Activated CD4-positive, alpha-beta T cell treated with anti-CD3 and anti-CD28 coated beads, Interleukin-2, amount 10 ng/mL, durations not matched to agents 24 days and 14 days (primary cell): ENCODE data around the gene SYTL4. TPM values are rescaled to one million over a fixed set of nuclear protein-coding genes. Genes with fewer than 3 reads are reported as not detected.
"Not testable (repeated sequence)": the region's sequence is repeated elsewhere in the genome, so short reads cannot be mapped to it uniquely, and the experiment has no call there.

Experiments
- DNase-seq: peaks from one replicate; pipeline ENCODE4 v3.0.0; 2022
- H3K27ac Mint-ChIP-seq: one replicate; pipeline ENCODE4 v1.8.0; 2022; ENCODE audit warnings: mild to moderate bottlenecking, mixed read lengths
- H3K27me3 Mint-ChIP-seq: one replicate; pipeline ENCODE4 v1.8.0; 2022; ENCODE audit warnings: mixed read lengths
- H3K36me3 Mint-ChIP-seq: one replicate; pipeline ENCODE4 v1.8.0; 2022; ENCODE audit warnings: low read depth, mild to moderate bottlenecking, mixed read lengths
- H3K4me1 Mint-ChIP-seq: one replicate; pipeline ENCODE4 v1.8.0; 2021; ENCODE audit warnings: mixed read lengths
- H3K4me3 Mint-ChIP-seq: one replicate; pipeline ENCODE4 v1.8.0; 2022; ENCODE audit warnings: mild to moderate bottlenecking, moderate library complexity, mixed read lengths
- H3K9me3 Mint-ChIP-seq: one replicate; pipeline ENCODE4 v1.8.0; 2021; ENCODE audit warnings: mixed read lengths
- intact Hi-C: fragments of 100-400 bp; cut with micrococcal nuclease; formaldehyde crosslinking; loops from one replicate; pipeline ENCODE4 v1.15.1; 2023
- total RNA-seq: library from RNA; stranded (reverse); gene quantifications from 2 replicates; pipeline ENCODE4 v1.2.3, GENCODE V29; 2022

SYTL4 gene
- total RNA-seq: not detected in 2 replicates

DNA sequence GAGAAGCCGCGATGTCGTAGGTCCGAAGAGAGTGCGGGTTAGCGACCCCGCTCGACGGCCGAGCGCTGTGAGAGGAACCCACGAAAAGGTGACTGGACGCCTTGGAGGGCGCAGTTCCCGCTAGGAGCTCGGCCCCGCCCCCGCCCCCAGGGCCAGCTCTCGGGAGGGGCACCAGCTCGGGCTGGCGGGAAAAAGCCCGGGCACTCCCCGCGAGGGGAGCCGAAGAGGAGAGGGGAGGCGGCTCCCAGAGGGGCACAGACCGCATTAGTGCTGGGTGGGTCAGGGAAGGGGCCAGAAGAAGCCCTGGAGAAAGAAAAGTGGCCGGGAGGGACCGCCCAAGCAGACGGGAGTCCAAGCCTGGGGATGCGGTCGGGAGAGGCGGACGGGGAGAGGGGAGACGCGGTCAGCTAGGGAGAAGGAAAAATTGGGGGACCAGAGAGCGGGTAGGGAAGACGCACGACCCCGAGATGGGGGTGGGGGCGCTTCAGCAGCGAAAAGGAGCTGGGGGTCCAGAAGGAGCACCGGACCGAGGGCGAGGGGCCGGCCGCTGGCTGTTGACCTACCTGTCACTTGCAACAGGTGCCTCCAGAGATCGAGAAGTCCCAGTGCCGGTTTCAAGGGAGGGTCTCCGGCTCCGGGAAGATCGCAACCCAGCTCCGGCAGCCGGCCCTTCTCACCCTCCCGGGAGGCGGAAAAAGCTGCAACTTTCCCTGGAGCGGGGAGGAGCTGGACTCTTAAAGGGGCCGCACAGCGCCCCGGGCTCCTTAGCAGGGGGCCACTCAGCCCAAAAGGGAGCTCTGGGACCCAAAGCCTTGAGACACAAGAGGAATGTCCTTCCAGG is at the start of gene SYTL4:
Gene SYTL4 (minus strand): TSS at position 681 of the 841 bp plus-strand sequence. CDS start 30,084 bp downstream, outside the sequence.
- intact Hi-C loops: no loop called here
- Mint-ChIP-seq H3K4me1 (no peaks in the 10 kb centered on the region), H3K9me3 (no peaks in the 10 kb centered on the region), H3K36me3 (no peaks in the 10 kb centered on the region), H3K27ac (no peak within 1 kb of the TSS), H3K27me3 (peaks cover 34% of the 10 kb centered on the region), H3K4me3 (no peak within 1 kb of the TSS)
- no peak for DNase-seq

DNA sequence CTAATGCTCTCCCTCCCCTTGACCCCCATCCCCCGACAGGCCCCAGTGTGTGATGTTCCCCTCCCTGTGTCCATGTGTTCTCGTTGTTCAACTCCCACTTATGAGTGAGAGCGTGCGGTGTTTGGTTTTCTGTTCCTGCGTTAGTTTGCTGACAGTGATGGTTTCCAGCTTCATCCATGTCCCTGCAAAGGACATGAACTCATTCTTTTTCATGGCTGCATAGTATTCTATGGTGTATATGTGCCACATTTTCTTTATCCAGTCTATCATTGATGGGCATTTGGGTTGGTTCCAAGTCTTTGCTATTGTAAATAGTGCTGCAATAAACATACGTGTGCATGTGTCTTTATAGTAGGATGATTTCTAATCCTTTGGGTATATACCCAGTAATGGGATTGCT is 37.5 kb upstream of the SYTL4 start:
- not testable (repeated sequence) for H3K9me3 Mint-ChIP-seq, H3K4me3 Mint-ChIP-seq, H3K4me1 Mint-ChIP-seq, H3K27ac Mint-ChIP-seq, DNase-seq, H3K36me3 Mint-ChIP-seq
- intact Hi-C loops: loop anchor here (5.0 kb wide), 1 partner anchor 257 kb away; no protein-coding TSS in a partner anchor
- peaks cover 25% of the 10 kb centered on the region for H3K27me3 Mint-ChIP-seq

DNA sequence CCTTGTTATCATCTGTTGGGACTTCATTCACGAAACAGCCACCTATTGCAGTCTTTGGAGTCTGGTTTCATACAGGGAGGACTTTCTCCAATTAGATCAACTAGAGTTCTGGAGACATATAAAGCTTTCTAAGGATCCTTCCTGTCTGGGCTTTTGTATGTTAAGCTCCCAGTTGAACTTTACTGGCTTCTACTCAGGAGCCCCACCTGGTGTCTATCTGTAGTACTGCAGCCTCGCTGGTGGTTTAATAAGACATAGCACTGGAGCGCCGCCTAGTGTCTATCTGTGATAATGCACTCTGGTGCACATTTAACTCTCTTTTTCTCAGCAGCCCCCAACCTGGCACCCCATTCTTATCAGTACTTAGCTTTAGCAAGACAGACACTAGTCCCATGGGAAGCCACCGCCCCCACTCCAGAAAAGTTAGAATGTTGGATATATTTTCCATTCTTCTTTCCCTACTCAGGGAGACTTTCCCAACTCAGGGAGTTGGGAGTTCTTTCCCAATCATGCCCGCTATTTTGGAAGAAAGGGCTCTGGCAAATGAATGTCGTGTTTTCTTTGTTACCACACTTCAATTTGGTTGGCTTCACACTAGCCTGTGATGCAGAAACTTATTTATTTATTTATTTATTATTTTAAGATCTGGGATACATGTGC is 36.9 kb upstream of the SYTL4 start:
- no peak overlapping the region for H3K27ac Mint-ChIP-seq
- H3K4me3 Mint-ChIP-seq: no peak overlapping the region
- DNase-seq: peak; percentile 94
- peaks cover 24% of the 10 kb centered on the region for H3K27me3 Mint-ChIP-seq
- no peaks in the 10 kb centered on the region for H3K9me3 Mint-ChIP-seq
- intact Hi-C loops: loop anchor here (1.0 to 5.0 kb wide), 2 partner anchors 84 to 257 kb away; no protein-coding TSS in a partner anchor
- H3K36me3 Mint-ChIP-seq: no peaks in the 10 kb centered on the region
- H3K4me1 Mint-ChIP-seq: no peaks in the 10 kb centered on the region

DNA sequence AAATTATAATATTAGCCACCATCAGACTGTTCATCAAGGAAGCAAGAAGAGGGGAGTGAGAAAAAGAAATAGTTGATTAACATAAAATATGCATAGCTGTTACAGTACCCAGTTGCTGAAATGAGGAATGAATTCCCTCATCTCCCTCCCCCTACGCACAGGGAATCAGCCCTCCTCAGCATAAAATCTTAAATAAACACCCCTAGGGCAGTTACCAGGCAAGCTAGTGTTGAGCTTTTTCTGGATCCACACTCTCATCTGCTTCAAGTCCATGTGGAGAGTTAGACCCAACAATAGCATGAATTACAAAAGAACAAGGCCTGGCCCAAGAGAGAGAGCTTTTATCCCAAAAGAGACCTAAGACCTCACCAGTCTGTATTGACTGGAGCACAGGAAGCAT is 19.0 kb upstream of the SYTL4 start:
- peaks cover 2% of the 10 kb centered on the region for H3K27me3 Mint-ChIP-seq
- DNase-seq: no peak
- no peaks in the 10 kb centered on the region for H3K36me3 Mint-ChIP-seq
- H3K4me3 Mint-ChIP-seq: no peak overlapping the region
- H3K4me1 Mint-ChIP-seq: no peaks in the 10 kb centered on the region
- no peak overlapping the region for H3K27ac Mint-ChIP-seq
- intact Hi-C loops: no loop called here
- no peaks in the 10 kb centered on the region for H3K9me3 Mint-ChIP-seq

DNA sequence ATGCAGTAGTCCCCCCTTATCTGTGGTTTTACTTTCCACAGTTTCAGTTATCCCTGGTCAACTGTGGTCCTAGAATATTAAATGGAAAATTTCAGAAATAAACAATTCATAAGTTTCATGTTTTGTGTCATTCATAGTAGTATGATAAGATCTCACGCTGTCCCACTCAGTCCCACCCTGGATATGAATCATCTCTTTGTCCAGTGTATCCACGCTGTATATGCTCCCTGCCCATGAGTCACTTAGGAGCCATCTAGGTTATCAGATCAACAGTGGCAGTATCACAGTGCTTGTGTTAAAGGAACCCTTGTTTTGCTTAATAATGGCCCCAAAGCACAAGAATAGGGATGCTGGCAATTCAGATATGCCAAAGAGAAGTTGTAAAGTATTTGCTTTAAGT is 16.2 kb upstream of the SYTL4 start:
- Mint-ChIP-seq H3K9me3 (no peaks in the 10 kb centered on the region), H3K4me3 (no peak overlapping the region), H3K36me3 (no peaks in the 10 kb centered on the region), H3K4me1 (no peaks in the 10 kb centered on the region), H3K27me3 (peaks cover 5% of the 10 kb centered on the region), H3K27ac (no peak overlapping the region)
- intact Hi-C loops: no loop called here
- DNase-seq: no peak

DNA sequence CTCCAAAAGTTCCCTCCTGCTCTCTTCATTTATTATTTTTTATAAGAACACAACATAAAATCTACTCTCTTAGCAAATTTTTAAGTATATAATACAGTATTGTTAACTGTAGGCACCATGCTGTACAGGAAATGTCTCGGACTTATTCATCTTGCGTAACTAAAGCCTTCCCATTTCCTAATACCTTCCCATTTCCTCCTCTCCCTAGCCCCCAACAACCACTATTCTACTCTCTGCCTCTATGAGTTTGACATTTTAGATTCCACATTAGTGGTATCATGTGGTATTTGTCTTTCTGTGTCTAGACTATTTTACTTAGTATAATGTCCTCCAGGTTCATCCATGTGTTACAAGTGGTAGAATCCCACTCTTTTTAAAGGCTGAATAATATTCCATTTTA is 15.8 kb upstream of the SYTL4 start:
- no peak overlapping the region for H3K4me3 Mint-ChIP-seq
- no peaks in the 10 kb centered on the region for H3K9me3 Mint-ChIP-seq
- DNase-seq: no peak
- H3K36me3 Mint-ChIP-seq: no peaks in the 10 kb centered on the region
- H3K27ac Mint-ChIP-seq: no peak overlapping the region
- H3K4me1 Mint-ChIP-seq: no peaks in the 10 kb centered on the region
- intact Hi-C loops: no loop called here
- peaks cover 5% of the 10 kb centered on the region for H3K27me3 Mint-ChIP-seq

DNA sequence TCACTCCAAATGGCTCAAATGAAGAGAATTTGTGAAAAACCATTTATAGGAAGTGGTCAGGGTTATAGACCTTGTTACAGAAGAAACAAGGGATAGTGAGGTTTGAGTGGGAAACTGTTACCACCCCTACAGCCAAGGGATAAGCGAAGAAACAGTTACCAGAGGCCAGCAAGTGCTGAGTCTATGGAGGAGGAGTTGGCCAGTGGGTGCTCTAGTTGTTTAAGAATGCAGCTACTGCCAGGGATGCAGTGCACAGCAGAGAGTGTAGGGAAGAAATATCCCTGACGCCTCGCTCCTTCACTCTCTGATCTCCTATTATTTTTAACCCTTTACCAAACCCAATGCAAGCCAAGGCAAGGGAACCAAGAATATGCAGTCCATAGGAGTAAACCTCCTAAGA is 15.2 kb upstream of the SYTL4 start:
- intact Hi-C loops: no loop called here
- Mint-ChIP-seq H3K4me1 (no peaks in the 10 kb centered on the region), H3K36me3 (no peaks in the 10 kb centered on the region), H3K4me3 (no peak overlapping the region), H3K9me3 (no peaks in the 10 kb centered on the region), H3K27me3 (peaks cover 5% of the 10 kb centered on the region), H3K27ac (no peak overlapping the region)
- DNase-seq: no peak

DNA sequence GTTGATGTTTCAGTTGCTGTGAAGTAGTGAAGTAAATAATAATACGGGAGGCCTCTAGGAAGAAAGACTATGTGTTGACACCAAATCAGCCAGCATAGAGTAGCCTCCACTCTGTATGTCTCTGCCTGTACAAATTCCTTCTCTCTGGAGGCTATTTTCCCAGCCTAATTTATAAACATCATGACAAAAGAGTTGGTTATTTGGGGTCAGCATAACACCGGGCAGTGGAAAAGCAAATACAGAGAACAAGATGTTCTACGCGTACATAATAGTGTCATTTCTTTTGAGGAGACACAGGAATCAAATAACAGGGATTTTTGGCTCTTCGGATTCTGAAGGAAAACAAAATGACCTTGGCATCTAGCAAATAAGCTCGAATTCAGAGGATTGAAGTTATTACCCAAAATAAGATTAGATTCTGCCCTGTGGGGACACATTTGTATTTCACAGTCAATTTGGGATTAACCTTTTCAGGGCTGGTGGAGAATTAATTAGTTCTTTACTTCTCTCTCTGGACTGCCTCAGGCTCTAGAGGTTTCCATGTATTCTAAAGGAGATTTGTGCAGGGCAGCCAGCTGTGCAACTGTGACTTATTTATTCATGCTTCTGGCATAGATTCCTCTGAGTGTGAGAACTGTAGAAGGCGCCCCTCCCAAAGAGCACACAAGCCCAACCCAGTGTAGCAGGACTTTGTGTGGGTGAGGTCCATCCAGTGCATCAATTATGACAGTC is 14.1 kb upstream of the SYTL4 start:
- no peak for DNase-seq
- no peak overlapping the region for H3K4me3 Mint-ChIP-seq
- no peak overlapping the region for H3K27ac Mint-ChIP-seq
- H3K27me3 Mint-ChIP-seq: peaks cover 5% of the 10 kb centered on the region
- H3K4me1 Mint-ChIP-seq: no peaks in the 10 kb centered on the region
- no peaks in the 10 kb centered on the region for H3K36me3 Mint-ChIP-seq
- intact Hi-C loops: no loop called here
- H3K9me3 Mint-ChIP-seq: no peaks in the 10 kb centered on the region

DNA sequence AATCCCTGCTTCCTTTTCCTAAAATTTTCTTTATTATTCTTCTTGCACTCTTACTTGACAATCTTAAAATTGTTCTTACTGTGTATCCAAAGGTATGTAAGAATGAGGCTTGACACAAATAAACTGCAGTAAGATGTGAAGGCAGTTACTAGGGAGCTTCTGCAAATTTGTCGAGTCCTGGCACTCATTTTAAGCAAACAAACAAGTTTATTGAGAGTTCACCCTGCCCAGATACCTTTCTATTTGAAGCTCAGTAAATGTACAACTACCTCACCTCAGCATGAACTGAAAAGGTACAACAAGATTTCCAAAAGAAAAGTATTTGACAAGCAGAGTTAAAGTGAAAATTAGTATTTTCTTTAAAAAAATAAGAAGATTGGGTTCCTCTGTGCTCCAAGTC is 13.3 kb upstream of the SYTL4 start:
- intact Hi-C loops: no loop called here
- Mint-ChIP-seq H3K36me3 (no peaks in the 10 kb centered on the region), H3K4me3 (no peak overlapping the region), H3K4me1 (no peaks in the 10 kb centered on the region), H3K27ac (no peak overlapping the region), H3K27me3 (peaks cover 5% of the 10 kb centered on the region), H3K9me3 (no peaks in the 10 kb centered on the region)
- DNase-seq: no peak

DNA sequence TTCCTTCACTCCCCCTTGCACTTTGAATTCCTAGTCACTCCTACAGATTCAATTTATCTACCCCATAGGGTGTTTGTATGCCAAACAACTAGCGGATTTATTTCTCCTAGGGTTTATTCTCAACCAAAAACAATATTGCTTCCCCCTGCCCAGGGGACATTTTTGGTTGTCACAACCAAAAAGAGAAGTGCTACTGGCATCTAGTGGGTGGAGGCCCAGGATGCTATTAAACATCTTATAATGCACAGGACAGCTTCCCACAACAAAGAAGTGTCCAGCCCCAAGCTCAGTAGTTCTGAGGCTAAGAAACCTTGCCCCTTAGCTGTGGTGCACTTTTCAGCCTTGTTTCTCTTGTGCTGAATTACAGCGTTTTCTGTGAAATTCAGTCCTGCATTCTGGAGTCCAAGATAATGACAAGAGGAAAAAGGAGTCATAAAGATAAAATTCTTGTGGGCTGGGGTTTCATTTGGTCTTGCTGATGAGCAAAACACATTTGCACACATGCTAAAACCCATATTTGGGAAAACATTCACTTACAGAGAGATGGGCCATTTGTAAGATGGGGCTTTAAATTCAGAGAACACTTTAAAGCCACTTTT is 11.2 kb upstream of the SYTL4 start:
- Mint-ChIP-seq H3K27me3 (peaks cover 4% of the 10 kb centered on the region), H3K4me3 (no peak overlapping the region), H3K4me1 (no peaks in the 10 kb centered on the region)

DNA sequence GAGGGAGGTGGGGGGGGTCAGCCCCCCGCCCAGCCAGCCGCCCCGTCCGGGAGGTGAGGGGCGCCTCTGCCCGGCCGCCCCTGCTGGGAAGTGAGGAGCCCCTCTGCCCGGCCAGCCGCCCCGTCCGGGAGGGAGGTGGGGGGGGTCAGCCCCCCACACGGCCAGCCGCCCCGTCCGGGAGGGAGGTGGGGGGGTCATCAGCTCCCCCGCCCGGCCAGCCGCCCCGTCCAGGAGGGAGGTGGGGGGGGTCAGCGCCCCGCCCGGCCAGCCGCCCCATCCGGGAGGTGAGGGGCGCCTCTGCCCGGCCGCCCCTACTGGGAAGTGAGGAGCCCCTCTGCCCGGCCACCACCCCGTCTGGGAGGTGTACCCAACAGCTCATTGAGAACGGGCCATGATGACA is 7.9 kb downstream of the SYTL4 start:
- H3K9me3 Mint-ChIP-seq, H3K27me3 Mint-ChIP-seq, H3K4me1 Mint-ChIP-seq, H3K4me3 Mint-ChIP-seq, H3K27ac Mint-ChIP-seq, DNase-seq, intact Hi-C loops, H3K36me3 Mint-ChIP-seq: not testable (repeated sequence)

More for the DNA sequence above, 11.2 kb upstream of the SYTL4 start:
- H3K27ac Mint-ChIP-seq: no peak overlapping the region
- intact Hi-C loops: no loop called here
- DNase-seq: no peak
- no peaks in the 10 kb centered on the region for H3K9me3 Mint-ChIP-seq
- H3K36me3 Mint-ChIP-seq: no peaks in the 10 kb centered on the region

DNA sequence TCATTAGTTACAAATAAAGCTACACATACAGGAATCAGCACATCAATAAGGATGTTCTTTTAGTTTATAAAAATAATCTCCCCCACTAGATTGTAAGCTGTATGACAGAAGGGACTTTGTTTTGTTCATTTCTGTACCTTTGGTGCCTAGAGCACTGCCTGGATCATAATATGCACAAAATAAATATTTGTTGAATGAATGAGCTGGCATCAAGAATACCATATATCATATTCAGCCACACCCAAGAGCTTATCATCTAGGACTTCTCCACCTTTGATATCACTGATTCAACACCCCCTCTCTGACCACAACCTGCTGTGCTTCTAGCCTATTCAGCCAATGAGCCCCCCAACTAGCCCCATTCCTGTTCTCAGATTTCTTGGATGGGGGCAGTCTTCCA is 10.6 kb downstream of the SYTL4 start:
- DNase-seq: no peak
- H3K9me3 Mint-ChIP-seq: no peaks in the 10 kb centered on the region
- no peaks in the 10 kb centered on the region for H3K36me3 Mint-ChIP-seq
- intact Hi-C loops: no loop called here
- H3K4me1 Mint-ChIP-seq: no peaks in the 10 kb centered on the region
- H3K27ac Mint-ChIP-seq: no peak overlapping the region
- H3K4me3 Mint-ChIP-seq: no peak overlapping the region
- H3K27me3 Mint-ChIP-seq: peaks cover 2% of the 10 kb centered on the region

DNA sequence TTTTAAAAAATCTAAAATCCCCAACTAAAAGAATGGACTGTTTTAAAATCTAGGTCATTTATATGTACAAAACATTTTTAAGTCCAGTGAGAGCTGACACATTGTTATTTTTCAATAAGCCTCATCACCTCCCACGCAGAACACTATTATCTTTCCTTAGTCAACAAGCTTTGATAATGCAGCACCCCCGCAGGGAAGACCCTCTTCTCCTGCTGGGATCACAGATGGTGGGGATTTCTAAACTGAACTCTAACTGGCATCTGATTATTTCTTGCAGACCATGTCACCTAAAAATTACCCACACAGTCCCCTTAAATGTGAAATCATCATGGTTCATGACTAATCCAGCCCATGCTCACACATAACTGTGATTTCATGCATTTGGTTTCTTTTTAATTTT is 11.6 kb downstream of the SYTL4 start:
- Mint-ChIP-seq H3K4me1 (no peaks in the 10 kb centered on the region), H3K27me3 (peaks cover 2% of the 10 kb centered on the region), H3K36me3 (no peaks in the 10 kb centered on the region), H3K4me3 (no peak overlapping the region), H3K27ac (no peak overlapping the region), H3K9me3 (no peaks in the 10 kb centered on the region)
- intact Hi-C loops: no loop called here
- no peak for DNase-seq

DNA sequence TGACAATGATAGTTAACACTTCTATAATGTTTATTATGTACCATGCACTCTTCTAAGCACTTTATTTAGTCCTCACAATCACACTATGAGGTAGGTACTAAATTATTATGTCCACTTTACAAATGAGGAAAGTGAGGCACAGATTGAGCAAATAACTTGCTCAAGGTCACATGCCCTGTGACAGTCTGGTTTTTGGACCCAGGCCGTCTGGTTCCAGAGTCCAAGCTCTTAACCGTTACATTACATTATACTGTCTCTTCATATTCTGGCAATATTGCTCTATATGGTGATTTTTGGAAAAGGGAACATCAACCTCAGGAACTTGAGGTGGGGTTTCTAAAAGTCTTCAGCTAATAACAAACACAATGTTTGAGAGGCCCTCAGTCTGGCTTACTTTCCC is 12.8 kb downstream of the SYTL4 start:
- no peaks in the 10 kb centered on the region for H3K36me3 Mint-ChIP-seq
- no peaks in the 10 kb centered on the region for H3K9me3 Mint-ChIP-seq
- no peaks in the 10 kb centered on the region for H3K4me1 Mint-ChIP-seq
- H3K27me3 Mint-ChIP-seq: no peaks in the 10 kb centered on the region
- intact Hi-C loops: no loop called here
- no peak overlapping the region for H3K27ac Mint-ChIP-seq
- no peak for DNase-seq
- H3K4me3 Mint-ChIP-seq: no peak overlapping the region
